ENCODE measurements around the gene PTPRN2. TPM values are rescaled to one million over a fixed set of nuclear protein-coding genes. Genes with fewer than 3 reads are reported as not detected.

PTPRN2 gene
- total and polyA plus RNA-seq, 2 experiments from 2014 or later, result 0.28 TPM; not detected in 1

- H3K27ac ChIP-seq, result no peak overlapping the region
- no peak for DNase-seq (ENCODE audit: low read depth in 1 of 2, low spot score in 1 of 2)
- TF ChIP-seq, protein P1, sequence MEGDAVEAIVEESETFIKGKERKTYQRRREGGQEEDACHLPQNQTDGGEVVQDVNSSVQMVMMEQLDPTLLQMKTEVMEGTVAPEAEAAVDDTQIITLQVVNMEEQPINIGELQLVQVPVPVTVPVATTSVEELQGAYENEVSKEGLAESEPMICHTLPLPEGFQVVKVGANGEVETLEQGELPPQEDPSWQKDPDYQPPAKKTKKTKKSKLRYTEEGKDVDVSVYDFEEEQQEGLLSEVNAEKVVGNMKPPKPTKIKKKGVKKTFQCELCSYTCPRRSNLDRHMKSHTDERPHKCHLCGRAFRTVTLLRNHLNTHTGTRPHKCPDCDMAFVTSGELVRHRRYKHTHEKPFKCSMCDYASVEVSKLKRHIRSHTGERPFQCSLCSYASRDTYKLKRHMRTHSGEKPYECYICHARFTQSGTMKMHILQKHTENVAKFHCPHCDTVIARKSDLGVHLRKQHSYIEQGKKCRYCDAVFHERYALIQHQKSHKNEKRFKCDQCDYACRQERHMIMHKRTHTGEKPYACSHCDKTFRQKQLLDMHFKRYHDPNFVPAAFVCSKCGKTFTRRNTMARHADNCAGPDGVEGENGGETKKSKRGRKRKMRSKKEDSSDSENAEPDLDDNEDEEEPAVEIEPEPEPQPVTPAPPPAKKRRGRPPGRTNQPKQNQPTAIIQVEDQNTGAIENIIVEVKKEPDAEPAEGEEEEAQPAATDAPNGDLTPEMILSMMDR (IDR thresholded peaks at IDR 0.05; ENCODE audit: low read depth, low read length), result no peak
- H3K36me3 ChIP-seq, result no peaks in the 10 kb centered on the region
- peaks cover 3% of the 10 kb centered on the region for H3K9me3 ChIP-seq (ENCODE audit: low read depth)
- no peaks in the 10 kb centered on the region for H3K4me1 ChIP-seq (ENCODE audit: low read depth)
- H3K27me3 ChIP-seq, result no peaks in the 10 kb centered on the region
- H3K4me3 ChIP-seq, result no peak overlapping the region
Observed at GRCh38 chr7:157864911-157865310, 722.7 kb downstream of the PTPRN2 start.

DNA sequence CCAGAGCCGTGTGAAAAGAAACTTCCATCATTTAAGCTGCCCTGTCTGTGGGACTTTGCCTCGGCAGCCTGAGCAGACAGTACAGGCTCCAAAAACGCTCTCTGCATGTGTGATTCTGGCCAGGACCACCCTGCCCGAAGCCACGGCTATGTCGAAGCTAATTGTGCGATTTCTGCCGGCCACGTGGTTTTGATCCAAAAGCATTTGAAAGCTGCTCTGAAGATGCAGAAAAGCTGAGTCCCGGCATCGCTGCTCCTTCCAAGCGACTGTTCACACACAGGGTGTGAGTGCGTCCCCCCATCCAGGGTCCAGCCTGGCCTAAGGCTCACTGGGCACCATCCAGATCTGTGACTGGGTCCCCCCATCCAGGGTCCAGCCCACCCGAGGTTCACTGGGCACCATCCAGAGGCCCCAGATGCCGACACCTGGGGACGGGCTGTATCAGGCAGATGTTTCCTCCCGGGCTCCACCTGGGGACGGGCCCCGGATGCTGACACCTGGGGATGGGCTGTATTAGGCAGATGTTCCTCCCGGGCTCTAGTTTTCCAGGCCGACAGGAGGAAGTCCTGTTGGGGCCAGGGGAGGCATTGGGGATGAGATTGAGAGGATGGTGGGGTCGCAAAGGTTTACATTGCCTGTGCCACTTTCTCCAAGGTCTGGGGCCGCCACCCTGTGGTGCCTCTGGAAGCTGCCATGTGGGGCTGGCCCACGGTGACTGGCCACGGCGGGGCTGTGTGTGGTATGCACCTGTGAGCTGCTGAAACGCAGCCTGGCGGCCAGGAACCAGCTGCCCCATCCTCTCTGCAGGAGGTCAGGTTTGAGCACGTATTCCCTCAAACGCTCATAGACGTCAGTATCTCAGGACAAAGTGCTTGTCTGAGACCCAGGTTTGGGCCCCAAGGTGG, 723.5 kb downstream of the PTPRN2 start:
- no peak overlapping the region for H3K27ac ChIP-seq
- no peaks in the 10 kb centered on the region for H3K36me3 ChIP-seq
- peaks cover 3% of the 10 kb centered on the region for H3K9me3 ChIP-seq (ENCODE audit: low read depth)
- no peak for DNase-seq (ENCODE audit: low read depth in 1 of 2, low spot score in 1 of 2)
- H3K4me1 ChIP-seq (ENCODE audit: low read depth), result no peaks in the 10 kb centered on the region
- TF ChIP-seq, protein P1 (IDR thresholded peaks at IDR 0.05; ENCODE audit: low read depth, low read length), result no peak
- no peaks in the 10 kb centered on the region for H3K27me3 ChIP-seq
- H3K4me3 ChIP-seq, result no peak overlapping the region

- Histone ChIP-seq H3K27ac (no peak overlapping the region), H3K27me3 (no peaks in the 10 kb centered on the region), H3K4me1 (ENCODE audit: low read depth) (no peaks in the 10 kb centered on the region), H3K9me3 (ENCODE audit: low read depth) (no peaks in the 10 kb centered on the region), H3K4me3 (no peak overlapping the region), H3K36me3 (no peaks in the 10 kb centered on the region)
- TF ChIP-seq, protein P1 (IDR thresholded peaks at IDR 0.05; ENCODE audit: low read depth, low read length), result no peak
- DNase-seq (ENCODE audit: low read depth in 1 of 2, low spot score in 1 of 2), result no peak
Observed at GRCh38 chr7:157863176-157863575, 724.4 kb downstream of the PTPRN2 start.

- Histone ChIP-seq H3K4me3 (no peak overlapping the region), H3K27me3 (no peaks in the 10 kb centered on the region), H3K36me3 (no peaks in the 10 kb centered on the region), H3K4me1 (ENCODE audit: low read depth) (no peaks in the 10 kb centered on the region), H3K27ac (no peak overlapping the region), H3K9me3 (ENCODE audit: low read depth) (no peaks in the 10 kb centered on the region)
- TF ChIP-seq, protein P1 (IDR thresholded peaks at IDR 0.05; ENCODE audit: low read depth, low read length), result no peak
- no peak for DNase-seq (ENCODE audit: low read depth in 1 of 2, low spot score in 1 of 2)
Observed at GRCh38 chr7:157862731-157863130, 724.9 kb downstream of the PTPRN2 start.

DNA sequence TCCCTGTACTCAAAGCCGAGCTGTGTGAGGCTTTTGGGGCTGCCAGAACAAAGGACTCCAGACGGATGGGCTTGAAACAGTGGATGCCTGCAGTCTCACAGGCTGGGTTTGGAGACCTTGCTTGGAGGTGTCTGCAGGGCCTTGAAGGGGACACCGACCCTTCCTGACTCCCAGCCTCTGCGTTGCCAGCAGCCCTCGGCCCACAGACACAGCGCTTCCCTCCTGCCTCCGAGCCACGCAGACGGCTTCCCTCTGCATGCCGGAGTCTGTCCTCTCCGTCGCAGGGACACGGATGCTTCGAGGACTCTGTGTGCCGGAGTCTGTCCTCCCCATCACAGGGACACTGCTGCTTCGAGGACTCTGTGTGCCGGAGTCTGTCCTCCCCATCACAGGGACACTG, 726.1 kb downstream of the PTPRN2 start:
- H3K27me3 ChIP-seq, result no peaks in the 10 kb centered on the region
- no peak for DNase-seq (ENCODE audit: low read depth in 1 of 2, low spot score in 1 of 2)
- TF ChIP-seq, protein P1 (IDR thresholded peaks at IDR 0.05; ENCODE audit: low read depth, low read length), result no peak
- no peak overlapping the region for H3K27ac ChIP-seq
- no peaks in the 10 kb centered on the region for H3K4me1 ChIP-seq (ENCODE audit: low read depth)
- no peaks in the 10 kb centered on the region for H3K36me3 ChIP-seq
- H3K9me3 ChIP-seq (ENCODE audit: low read depth), result no peaks in the 10 kb centered on the region
- H3K4me3 ChIP-seq, result no peak overlapping the region

Measured in cardiac muscle cell (in vitro differentiated cells and primary cell).